HCT116 (cell line): Measurements from ENCODE around the gene RAB40AL. TPM values are rescaled to one million over a fixed set of nuclear protein-coding genes. Genes with fewer than 3 reads are reported as not detected.

ENCODE experiments used
- ATAC-seq: fragments of 200-7000 bp; cut with Tn5 transposase; 2 replicates; pipeline ENCODE4 v1.9.1; 2020; ENCODE audit warnings: mild to moderate bottlenecking, moderate library complexity
- BruUV-seq: library from RNA; stranded (reverse); fragments of 400-500 nt; replicated peaks from 2 replicates; lab custom pipeline; 2021; lab: Mats Ljungman, UMichigan
- CTCF ChIA-PET: fragments of 300-600 bp; sonication (Branson Sonifier 250); formaldehyde crosslinking; loops from one replicate; lab custom pipeline; 2021; ENCODE audit warnings: antibody characterized with exemption; lab: Charles Lee
- POLR2A ChIA-PET: fragments of 300-600, 350-600 bp; sonication (Branson Sonifier 250); formaldehyde crosslinking; loops from one replicate; lab custom pipeline; 2021; ENCODE audit warnings: antibody characterized with exemption; lab: Charles Lee
- RAD21 ChIA-PET, 2 experiments: fragments of 300-600 bp; sonication (Branson Sonifier 250); formaldehyde crosslinking; loops; one replicate each; lab custom pipeline; 2023; ENCODE audit warnings: low total read pairs in 2 of 2; ENCODE audit not compliant: uncharacterized antibody in 2 of 2, unreplicated experiment in 2 of 2, low non-redundant PET in 1 of 2; lab: Charles Lee
- DNase-seq: peaks from one replicate; pipeline ENCODE4 v3.0.0-alpha.2; 2010; ENCODE audit warnings: low read depth, low spot score
- H2AFZ ChIP-seq: fragments of 200-600 bp; shearing (Covaris generic), sonication (generic); 2 replicates; pipeline ENCODE4 v1.6.1; 2017; ENCODE audit warnings: low read depth, mixed run types, mixed read lengths, antibody characterized with exemption, low read length; ENCODE audit not compliant: poor library complexity, severe bottlenecking
- H3K27ac ChIP-seq: 2 replicates; pipeline ENCODE4 v1.5.1; 2012; ENCODE audit warnings: low read depth, low read length
- H3K27me3 ChIP-seq: fragments of 200-600 bp; sonication (generic); 2 replicates; pipeline ENCODE4 v1.6.1; 2016; ENCODE audit warnings: mixed run types, low read length, mixed read lengths; ENCODE audit not compliant: insufficient read depth
- H3K36me3 ChIP-seq, 2 experiments: fragments of 200-500 bp in 1 of 2; fragments of 200-600 bp in 1 of 2; sonication (Bioruptor generic) in 1 of 2; sonication (generic) in 1 of 2; 2 replicates each; pipeline versions ENCODE4 v1.5.1 to v1.6.1; 2014 to 2016; ENCODE audit warnings: low read length in 2 of 2, inconsistent platforms in 1 of 2, mixed read lengths in 1 of 2, mixed run types in 1 of 2; ENCODE audit not compliant: insufficient read depth in 2 of 2, control insufficient read depth in 1 of 2
- H3K4me1 ChIP-seq, 2 experiments: fragments of 200-600 bp in 1 of 2; sonication (generic) in 1 of 2; 2 replicates each; pipeline versions ENCODE4 v1.5.1 to v1.6.1; 2012 to 2017; ENCODE audit warnings: low read length in 2 of 2, inconsistent platforms in 1 of 2, mild to moderate bottlenecking in 1 of 2, mixed read lengths in 1 of 2, mixed run types in 1 of 2, moderate library complexity in 1 of 2; ENCODE audit not compliant: insufficient read depth in 2 of 2, control insufficient read depth in 1 of 2
- H3K4me2 ChIP-seq: fragments of 200-600 bp; sonication (generic); 2 replicates; pipeline ENCODE4 v1.6.1; 2017; ENCODE audit warnings: mixed run types, low read length, mixed read lengths
- H3K4me3 ChIP-seq, 2 experiments: fragments of 200-600 bp in 1 of 2; sonication (generic) in 1 of 2; replicated peaks in 1 of 2; 2 replicates each; pipeline ENCODE4 v1.5.1; 2011 to 2016; ENCODE audit warnings: low read length in 2 of 2, control low read depth in 1 of 2, low read depth in 1 of 2, mild to moderate bottlenecking in 1 of 2, mixed read lengths in 1 of 2, mixed run types in 1 of 2
- H3K79me2 ChIP-seq: fragments of 200-600 bp; sonication (generic); 2 replicates; pipeline ENCODE4 v1.6.1; 2017; ENCODE audit warnings: mild to moderate bottlenecking, mixed run types, low read length, moderate library complexity, mixed read lengths; ENCODE audit not compliant: insufficient read depth
- H3K9ac ChIP-seq: fragments of 200-600 bp; sonication (generic); 2 replicates; pipeline ENCODE4 v1.6.1; 2016; ENCODE audit warnings: low read length, mixed read lengths
- H3K9me2 ChIP-seq: fragments of 200-600 bp; sonication (generic), shearing (Covaris generic); 2 replicates; pipeline ENCODE4 v1.6.1; 2017; ENCODE audit warnings: mixed run types, mild to moderate bottlenecking, moderate library complexity; ENCODE audit not compliant: insufficient read depth
- H3K9me3 ChIP-seq, 2 experiments: fragments of 200-500 bp in 1 of 2; fragments of 200-600 bp in 1 of 2; sonication (Bioruptor generic) in 1 of 2; sonication (generic) in 1 of 2; 2 replicates each; pipeline ENCODE4 v1.6.1; 2014 to 2017; ENCODE audit warnings: low read length in 2 of 2, mixed read lengths in 2 of 2, inconsistent platforms in 1 of 2, low read depth in 1 of 2, mild to moderate bottlenecking in 1 of 2, mixed run types in 1 of 2, moderate library complexity in 1 of 2; ENCODE audit not compliant: control insufficient read depth in 1 of 2, insufficient read depth in 1 of 2
- H4K20me1 ChIP-seq: fragments of 200-600 bp; sonication (generic), shearing (Covaris generic); 2 replicates; pipeline ENCODE4 v1.6.1; 2017; ENCODE audit warnings: mixed run types, mild to moderate bottlenecking, moderate library complexity; ENCODE audit not compliant: insufficient read depth
- CEBPB ChIP-seq: IDR thresholded peaks from 2 replicates; pipeline ENCODE4 v1.6.1; 2012; ENCODE audit warnings: low read depth
- EGR1 ChIP-seq: IDR thresholded peaks from 2 replicates; pipeline ENCODE4 v1.6.1; 2012; ENCODE audit warnings: low read depth
- EZH2 ChIP-seq: fragments of 200-600 bp; sonication (generic); IDR thresholded peaks from 2 replicates; pipeline ENCODE4 v1.6.1; 2017; ENCODE audit warnings: antibody characterized with exemption, mixed run types
- FOSL1 ChIP-seq: IDR thresholded peaks from 2 replicates; pipeline ENCODE4 v1.6.1; 2012; ENCODE audit warnings: low read depth
- JUND ChIP-seq: IDR thresholded peaks from 2 replicates; pipeline ENCODE4 v1.6.1; 2012
- REST ChIP-seq: IDR thresholded peaks from 2 replicates; pipeline ENCODE4 v1.6.1; 2012; ENCODE audit warnings: low read depth
- SP1 ChIP-seq: IDR thresholded peaks from 2 replicates; pipeline ENCODE4 v1.6.1; 2012; ENCODE audit warnings: low read depth
- SRF ChIP-seq: IDR thresholded peaks from 2 replicates; pipeline ENCODE4 v1.6.1; 2012; ENCODE audit warnings: low read depth
- TCF7L2 ChIP-seq: IDR thresholded peaks from 2 replicates; pipeline ENCODE4 v1.7.0; 2011; ENCODE audit warnings: borderline replicate concordance, inconsistent platforms; ENCODE audit not compliant: insufficient read depth, insufficient read length; ENCODE audit errors: extremely low read depth
- ZNF274 ChIP-seq: fragments of 200-500 bp; sonication (Bioruptor generic); IDR thresholded peaks from 2 replicates; pipeline ENCODE4 v1.6.1; 2014; ENCODE audit warnings: mild to moderate bottlenecking, low read depth, low read length, inconsistent platforms
- intact Hi-C: fragments of 100-400 bp; cut with micrococcal nuclease; formaldehyde crosslinking; loops from 2 replicates; pipeline ENCODE4 v1.10.0; 2022
- total RNA-seq: library from RNA; stranded (reverse); gene quantifications from one replicate; pipeline ENCODE4 v1.2.1, GENCODE V29; 2021; ENCODE audit not compliant: unreplicated experiment
- TF ChIP-seq, protein P1 (sequence below): IDR thresholded peaks from 2 replicates; pipeline ENCODE4 v1.6.1; 2012

The RAB40AL gene
- total RNA-seq, 1 experiment from 2014 or later = 0.84 TPM

DNA sequence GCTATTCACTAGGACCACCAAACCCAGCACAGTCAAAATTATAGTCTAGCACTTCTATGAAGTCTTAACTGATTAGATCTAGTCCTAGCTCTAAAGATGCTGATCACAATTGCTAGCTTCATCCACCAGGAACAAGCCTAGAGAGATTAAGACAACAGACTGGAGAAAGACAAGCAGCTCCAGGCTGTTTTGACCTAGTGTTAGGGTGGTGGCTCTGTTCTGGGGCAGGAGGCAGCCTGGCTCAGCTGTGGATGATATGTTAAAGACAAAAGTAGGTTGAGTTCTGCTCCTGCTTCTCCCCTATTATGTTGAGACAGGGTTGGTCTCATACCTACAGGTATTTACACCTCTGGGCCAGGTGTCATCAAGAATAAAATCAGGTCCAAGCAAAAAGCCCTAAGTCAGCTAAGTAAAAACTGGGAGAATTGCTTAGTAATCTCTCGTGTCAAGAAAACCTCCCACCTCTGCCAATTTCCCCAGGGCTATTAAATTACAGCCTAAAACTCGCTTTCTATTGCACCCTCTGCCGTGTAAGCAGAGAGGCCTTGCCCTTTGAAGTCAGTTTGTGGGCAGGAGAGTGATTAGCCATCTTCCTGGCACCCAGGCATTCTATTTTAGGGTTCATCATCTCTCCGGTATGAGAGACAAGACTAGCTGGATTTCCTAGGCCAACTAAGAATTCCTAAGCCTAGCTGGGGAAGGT, 39.9 kb downstream of the RAB40AL start:
- POLR2A ChIA-PET = no interaction called here
- H3K4me3 ChIP-seq = peak overlapping the region in 1 of 2 experiments; percentile 6; a peak in 1 of 4 replicates
- no peaks in the 10 kb centered on the region for H3K9me3 ChIP-seq
- H3K36me3 ChIP-seq = no peaks in the 10 kb centered on the region
- intact Hi-C loops = no loop called here
- RAD21 ChIA-PET = interaction anchor here in 1 of 2 experiments (1.4 kb wide), 1 partner anchor 26 kb away, joined by 4 read pairs; no protein-coding TSS in a partner anchor
- peak; percentile 89 for ATAC-seq
- TF ChIP-seq FOSL1 (0 out of 2 replicates have a peak, but pooled peaks have one; percentile 9), SRF (no peak), TCF7L2 (peak; percentile 71), SP1 (peak; percentile 31; the same call in 1 of the 2 replicates)
- peak; percentile 18 for DNase-seq
- H3K27ac ChIP-seq = no peak overlapping the region; the same call in 1 of the 2 replicates
- peaks cover 7 to 28% of the 10 kb centered on the region in 2 experiments for H3K4me1 ChIP-seq
- H4K20me1 ChIP-seq = no peaks in the 10 kb centered on the region
- no TSS peak for BruUV-seq
- 0 out of 2 replicates have a peak overlapping the region, but pooled peaks have one; percentile 20 for H3K9ac ChIP-seq
- H3K79me2 ChIP-seq = no peaks in the 10 kb centered on the region
- H3K9me2 ChIP-seq = no peaks in the 10 kb centered on the region
- no peaks in the 10 kb centered on the region for H3K27me3 ChIP-seq
- H3K4me2 ChIP-seq = peak overlapping the region; percentile 62
- CTCF ChIA-PET = interaction anchor here (1.8 kb wide), 1 partner anchor 26 kb away, joined by 3 read pairs; no protein-coding TSS in a partner anchor
- H2AFZ ChIP-seq = no peak overlapping the region

DNA sequence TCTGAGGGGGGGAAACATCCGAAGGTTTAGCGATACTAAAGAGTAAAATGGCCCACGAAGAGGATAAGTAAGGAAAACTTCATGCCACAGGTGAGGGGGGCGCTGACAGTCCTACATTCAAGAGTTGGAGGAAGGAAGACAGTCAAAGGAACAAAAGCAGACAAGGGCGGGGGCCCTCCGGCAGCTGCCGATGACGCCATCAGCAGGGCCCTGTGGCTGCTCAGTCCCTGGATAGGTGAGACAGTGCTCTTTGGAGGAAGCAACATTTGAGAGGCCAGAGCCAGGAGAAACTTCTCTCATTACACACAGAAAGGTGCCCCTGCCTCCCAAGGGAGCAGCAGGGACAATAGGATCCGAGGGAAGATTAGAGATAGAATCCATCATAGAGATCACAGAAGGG, 41.5 kb downstream of the RAB40AL start:
- intact Hi-C loops = no loop called here
- Histone ChIP-seq H3K27me3 (no peaks in the 10 kb centered on the region), H3K4me2 (no peak overlapping the region), H3K4me1 (peaks cover 7 to 28% of the 10 kb centered on the region in 2 experiments), H3K4me3 (no peak overlapping the region), H3K9me3 (no peaks in the 10 kb centered on the region), H2AFZ (no peak overlapping the region), H3K27ac (no peak overlapping the region), H4K20me1 (no peaks in the 10 kb centered on the region), H3K9ac (no peak overlapping the region), H3K79me2 (no peaks in the 10 kb centered on the region), H3K9me2 (no peaks in the 10 kb centered on the region), H3K36me3 (no peaks in the 10 kb centered on the region)
- BruUV-seq = no TSS peak
- ChIA-PET POLR2A (no interaction called here), CTCF (no interaction called here), RAD21 (no interaction called here)
- ATAC-seq (no peak), DNase-seq (no peak)
- TF ChIP-seq REST (no peak), EGR1 (no peak), JUND (no peak), CEBPB (no peak), SP1 (no peak), ZNF274 (no peak), EZH2 (no peak)
- TF ChIP-seq, protein P1, sequence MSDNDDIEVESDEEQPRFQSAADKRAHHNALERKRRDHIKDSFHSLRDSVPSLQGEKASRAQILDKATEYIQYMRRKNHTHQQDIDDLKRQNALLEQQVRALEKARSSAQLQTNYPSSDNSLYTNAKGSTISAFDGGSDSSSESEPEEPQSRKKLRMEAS = no peak
